ENCODE results near the gene ARSB.
A peak's percentile ranks its signal among the peaks of the same experiment; 100 is the strongest.

ARSB gene

GRCh38 chr5:78974011-78974410 lies 11.1 kb downstream of the ARSB start:
- Histone ChIP-seq H3K4me1 (ENCODE audit: control insufficient read depth, insufficient read depth, low read length) (peaks cover 11% of the 10 kb centered on the region), H3K9ac (ENCODE audit: low read length) (no peak overlapping the region), H3K36me3 (ENCODE audit: control insufficient read depth, insufficient read depth, low read length, severe bottlenecking) (no peaks in the 10 kb centered on the region), H3K27me3 (replicated peaks; ENCODE audit: control insufficient read depth, insufficient read depth, low read length) (no peaks in the 10 kb centered on the region), H3K4me3 (ENCODE audit: low read length) (no peak overlapping the region), H3K9me3 (ENCODE audit: control insufficient read depth, low read length) (no peaks in the 10 kb centered on the region)
- no peak for DNase-seq (ENCODE audit: low read depth)

GRCh38 chr5:78972654-78973428 lies 12.3 kb downstream of the ARSB start:
- peak overlapping the region; percentile 31 for H3K4me3 ChIP-seq (ENCODE audit: low read length)

GRCh38 chr5:78971998-78972397 lies 13.1 kb downstream of the ARSB start:
- H3K4me1 ChIP-seq (ENCODE audit: control insufficient read depth, insufficient read depth, low read length), result peaks cover 11% of the 10 kb centered on the region
- H3K36me3 ChIP-seq (ENCODE audit: control insufficient read depth, insufficient read depth, low read length, severe bottlenecking), result no peaks in the 10 kb centered on the region
- H3K27me3 ChIP-seq (replicated peaks; ENCODE audit: control insufficient read depth, insufficient read depth, low read length), result no peaks in the 10 kb centered on the region
- DNase-seq (ENCODE audit: low read depth), result no peak
- no peak overlapping the region for H3K9ac ChIP-seq (ENCODE audit: low read length)
- H3K4me3 ChIP-seq (ENCODE audit: low read length), result no peak overlapping the region
- H3K9me3 ChIP-seq (ENCODE audit: control insufficient read depth, low read length), result no peaks in the 10 kb centered on the region

More at GRCh38 chr5:78972654-78973428, 12.3 kb downstream of the ARSB start:
- DNase-seq (ENCODE audit: low read depth), result peak; percentile 37
- Histone ChIP-seq H3K27me3 (replicated peaks; ENCODE audit: control insufficient read depth, insufficient read depth, low read length) (no peaks in the 10 kb centered on the region), H3K9ac (ENCODE audit: low read length) (no peak overlapping the region), H3K4me1 (ENCODE audit: control insufficient read depth, insufficient read depth, low read length) (peaks cover 11% of the 10 kb centered on the region), H3K9me3 (ENCODE audit: control insufficient read depth, low read length) (no peaks in the 10 kb centered on the region), H3K36me3 (ENCODE audit: control insufficient read depth, insufficient read depth, low read length, severe bottlenecking) (no peaks in the 10 kb centered on the region)

- Histone ChIP-seq H3K9ac (ENCODE audit: low read length) (no peak overlapping the region), H3K4me1 (ENCODE audit: control insufficient read depth, insufficient read depth, low read length) (peaks cover 19% of the 10 kb centered on the region), H3K4me3 (ENCODE audit: low read length) (no peak overlapping the region), H3K36me3 (ENCODE audit: control insufficient read depth, insufficient read depth, low read length, severe bottlenecking) (peaks cover 5% of the 10 kb centered on the region), H3K9me3 (ENCODE audit: control insufficient read depth, low read length) (no peaks in the 10 kb centered on the region), H3K27me3 (replicated peaks; ENCODE audit: control insufficient read depth, insufficient read depth, low read length) (no peaks in the 10 kb centered on the region)
- DNase-seq (ENCODE audit: low read depth), result no peak
These were observed 16.3 kb downstream of the ARSB start for GRCh38 chr5:78968781-78969180.

- Histone ChIP-seq H3K36me3 (ENCODE audit: control insufficient read depth, insufficient read depth, low read length, severe bottlenecking) (peaks cover 7% of the 10 kb centered on the region), H3K27me3 (replicated peaks; ENCODE audit: control insufficient read depth, insufficient read depth, low read length) (no peaks in the 10 kb centered on the region), H3K4me1 (ENCODE audit: control insufficient read depth, insufficient read depth, low read length) (peaks cover 8% of the 10 kb centered on the region), H3K9ac (ENCODE audit: low read length) (no peak overlapping the region), H3K9me3 (ENCODE audit: control insufficient read depth, low read length) (no peaks in the 10 kb centered on the region), H3K4me3 (ENCODE audit: low read length) (no peak overlapping the region)
- DNase-seq (ENCODE audit: low read depth), result peak; percentile 81
These were observed 20.2 kb downstream of the ARSB start for GRCh38 chr5:78964889-78965288.

- no peak overlapping the region for H3K9ac ChIP-seq (ENCODE audit: low read length)
- DNase-seq (ENCODE audit: low read depth), result no peak
- peaks cover 7% of the 10 kb centered on the region for H3K36me3 ChIP-seq (ENCODE audit: control insufficient read depth, insufficient read depth, low read length, severe bottlenecking)
- H3K4me3 ChIP-seq (ENCODE audit: low read length), result no peak overlapping the region
- no peaks in the 10 kb centered on the region for H3K9me3 ChIP-seq (ENCODE audit: control insufficient read depth, low read length)
- peaks cover 8% of the 10 kb centered on the region for H3K4me1 ChIP-seq (ENCODE audit: control insufficient read depth, insufficient read depth, low read length)
- no peaks in the 10 kb centered on the region for H3K27me3 ChIP-seq (replicated peaks; ENCODE audit: control insufficient read depth, insufficient read depth, low read length)
These were observed 23.4 kb downstream of the ARSB start for GRCh38 chr5:78961743-78962142.

- Histone ChIP-seq H3K9ac (ENCODE audit: low read length) (no peak overlapping the region), H3K4me1 (ENCODE audit: control insufficient read depth, insufficient read depth, low read length) (no peaks in the 10 kb centered on the region), H3K4me3 (ENCODE audit: low read length) (no peak overlapping the region), H3K9me3 (ENCODE audit: control insufficient read depth, low read length) (no peaks in the 10 kb centered on the region), H3K27me3 (replicated peaks; ENCODE audit: control insufficient read depth, insufficient read depth, low read length) (no peaks in the 10 kb centered on the region), H3K36me3 (ENCODE audit: control insufficient read depth, insufficient read depth, low read length, severe bottlenecking) (peaks cover 7% of the 10 kb centered on the region)
- DNase-seq (ENCODE audit: low read depth), result no peak
These were observed 25.3 kb downstream of the ARSB start for GRCh38 chr5:78959767-78960166.

- no peaks in the 10 kb centered on the region for H3K27me3 ChIP-seq (replicated peaks; ENCODE audit: control insufficient read depth, insufficient read depth, low read length)
- no peak for DNase-seq (ENCODE audit: low read depth)
These were observed 26.3 kb downstream of the ARSB start for GRCh38 chr5:78958672-78959445.

GRCh38 chr5:78956901-78957300 lies 28.2 kb downstream of the ARSB start:
- H3K36me3 ChIP-seq (ENCODE audit: control insufficient read depth, insufficient read depth, low read length, severe bottlenecking), result no peaks in the 10 kb centered on the region
- no peak overlapping the region for H3K9ac ChIP-seq (ENCODE audit: low read length)
- no peaks in the 10 kb centered on the region for H3K27me3 ChIP-seq (replicated peaks; ENCODE audit: control insufficient read depth, insufficient read depth, low read length)
- H3K4me1 ChIP-seq (ENCODE audit: control insufficient read depth, insufficient read depth, low read length), result no peaks in the 10 kb centered on the region
- DNase-seq (ENCODE audit: low read depth), result no peak
- no peaks in the 10 kb centered on the region for H3K9me3 ChIP-seq (ENCODE audit: control insufficient read depth, low read length)
- no peak overlapping the region for H3K4me3 ChIP-seq (ENCODE audit: low read length)

More at GRCh38 chr5:78958672-78959445, 26.3 kb downstream of the ARSB start:
- Histone ChIP-seq H3K9me3 (ENCODE audit: control insufficient read depth, low read length) (no peaks in the 10 kb centered on the region), H3K4me3 (ENCODE audit: low read length) (no peak overlapping the region), H3K36me3 (ENCODE audit: control insufficient read depth, insufficient read depth, low read length, severe bottlenecking) (peaks cover 3% of the 10 kb centered on the region), H3K9ac (ENCODE audit: low read length) (no peak overlapping the region), H3K4me1 (ENCODE audit: control insufficient read depth, insufficient read depth, low read length) (no peaks in the 10 kb centered on the region)

- Histone ChIP-seq H3K4me1 (ENCODE audit: control insufficient read depth, insufficient read depth, low read length) (no peaks in the 10 kb centered on the region), H3K27me3 (replicated peaks; ENCODE audit: control insufficient read depth, insufficient read depth, low read length) (no peaks in the 10 kb centered on the region), H3K9me3 (ENCODE audit: control insufficient read depth, low read length) (no peaks in the 10 kb centered on the region), H3K9ac (ENCODE audit: low read length) (no peak overlapping the region), H3K4me3 (ENCODE audit: low read length) (no peak overlapping the region), H3K36me3 (ENCODE audit: control insufficient read depth, insufficient read depth, low read length, severe bottlenecking) (no peaks in the 10 kb centered on the region)
- DNase-seq (ENCODE audit: low read depth), result peak; percentile 56
These were observed 31.9 kb downstream of the ARSB start for GRCh38 chr5:78953092-78953800.

GRCh38 chr5:78930721-78931120 lies 54.4 kb downstream of the ARSB start:
- peak; percentile 11 for DNase-seq (ENCODE audit: low read depth)
- Histone ChIP-seq H3K9ac (ENCODE audit: low read length) (no peak overlapping the region), H3K27me3 (replicated peaks; ENCODE audit: control insufficient read depth, insufficient read depth, low read length) (no peaks in the 10 kb centered on the region), H3K36me3 (ENCODE audit: control insufficient read depth, insufficient read depth, low read length, severe bottlenecking) (no peaks in the 10 kb centered on the region), H3K4me1 (ENCODE audit: control insufficient read depth, insufficient read depth, low read length) (peaks cover 14% of the 10 kb centered on the region), H3K4me3 (ENCODE audit: low read length) (peak overlapping the region; percentile 48), H3K9me3 (ENCODE audit: control insufficient read depth, low read length) (no peaks in the 10 kb centered on the region)
